Left colon (tissue), 2 donors: ENCODE data around the gene SUSD2. TPM values are rescaled to one million over a fixed set of nuclear protein-coding genes. Genes with fewer than 3 reads are reported as not detected.
A peak's percentile ranks its signal among the peaks of the same experiment; 100 is the strongest.
"Not testable (repeated sequence)": the region's sequence is repeated elsewhere in the genome, so short reads cannot be mapped to it uniquely, and the experiment has no call there.

Experiments
- ATAC-seq: fragments of 200-7000 bp; cut with Tn5 transposase; one replicate; pipeline ENCODE4 v1.9.1; 2020; ENCODE audit warnings: mild to moderate bottlenecking, moderate library complexity
- DNase-seq, 2 donors: peaks; one replicate each; pipeline ENCODE4 v3.0.0-alpha.2; 2020
- intact Hi-C, 2 donors: fragments of 100-400 bp; cut with DNase I in 1 of 2; cut with micrococcal nuclease in 1 of 2; formaldehyde crosslinking; loops; one replicate each; pipeline versions ENCODE4 v1.11.2 to v1.14.0; 2022; cut with DNase I, micrococcal nuclease
- long read RNA-seq: library from polyadenylated mRNA; unstranded; transcript quantifications from one replicate; pipeline ENCODE4 v2.0.0, GENCODE V29; 2021
- total RNA-seq, 2 donors: library from RNA; stranded (reverse); fragmentation: NEBNext Ultra II Directional; extraction: Animal tissue kit (Norgen Biotek cat#: 25700); gene quantifications; one replicate each; pipeline ENCODE4 v1.2.1, GENCODE V29; 2021
- donor health status: DM: no; HTN: no; CAD: no.
- donor health status: DM: yes; HTN: yes; CAD: no.

The SUSD2 gene, protein sequence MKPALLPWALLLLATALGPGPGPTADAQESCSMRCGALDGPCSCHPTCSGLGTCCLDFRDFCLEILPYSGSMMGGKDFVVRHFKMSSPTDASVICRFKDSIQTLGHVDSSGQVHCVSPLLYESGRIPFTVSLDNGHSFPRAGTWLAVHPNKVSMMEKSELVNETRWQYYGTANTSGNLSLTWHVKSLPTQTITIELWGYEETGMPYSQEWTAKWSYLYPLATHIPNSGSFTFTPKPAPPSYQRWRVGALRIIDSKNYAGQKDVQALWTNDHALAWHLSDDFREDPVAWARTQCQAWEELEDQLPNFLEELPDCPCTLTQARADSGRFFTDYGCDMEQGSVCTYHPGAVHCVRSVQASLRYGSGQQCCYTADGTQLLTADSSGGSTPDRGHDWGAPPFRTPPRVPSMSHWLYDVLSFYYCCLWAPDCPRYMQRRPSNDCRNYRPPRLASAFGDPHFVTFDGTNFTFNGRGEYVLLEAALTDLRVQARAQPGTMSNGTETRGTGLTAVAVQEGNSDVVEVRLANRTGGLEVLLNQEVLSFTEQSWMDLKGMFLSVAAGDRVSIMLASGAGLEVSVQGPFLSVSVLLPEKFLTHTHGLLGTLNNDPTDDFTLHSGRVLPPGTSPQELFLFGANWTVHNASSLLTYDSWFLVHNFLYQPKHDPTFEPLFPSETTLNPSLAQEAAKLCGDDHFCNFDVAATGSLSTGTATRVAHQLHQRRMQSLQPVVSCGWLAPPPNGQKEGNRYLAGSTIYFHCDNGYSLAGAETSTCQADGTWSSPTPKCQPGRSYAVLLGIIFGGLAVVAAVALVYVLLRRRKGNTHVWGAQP
- total RNA-seq: 1 to 10 TPM; 1.9 to 2.7 TPM
- long read RNA-seq, partial matches to known transcripts: 2 of 2 reads
- long read RNA-seq, other reads (novel, unspliced or antisense): 0 of 2 reads

DNA sequence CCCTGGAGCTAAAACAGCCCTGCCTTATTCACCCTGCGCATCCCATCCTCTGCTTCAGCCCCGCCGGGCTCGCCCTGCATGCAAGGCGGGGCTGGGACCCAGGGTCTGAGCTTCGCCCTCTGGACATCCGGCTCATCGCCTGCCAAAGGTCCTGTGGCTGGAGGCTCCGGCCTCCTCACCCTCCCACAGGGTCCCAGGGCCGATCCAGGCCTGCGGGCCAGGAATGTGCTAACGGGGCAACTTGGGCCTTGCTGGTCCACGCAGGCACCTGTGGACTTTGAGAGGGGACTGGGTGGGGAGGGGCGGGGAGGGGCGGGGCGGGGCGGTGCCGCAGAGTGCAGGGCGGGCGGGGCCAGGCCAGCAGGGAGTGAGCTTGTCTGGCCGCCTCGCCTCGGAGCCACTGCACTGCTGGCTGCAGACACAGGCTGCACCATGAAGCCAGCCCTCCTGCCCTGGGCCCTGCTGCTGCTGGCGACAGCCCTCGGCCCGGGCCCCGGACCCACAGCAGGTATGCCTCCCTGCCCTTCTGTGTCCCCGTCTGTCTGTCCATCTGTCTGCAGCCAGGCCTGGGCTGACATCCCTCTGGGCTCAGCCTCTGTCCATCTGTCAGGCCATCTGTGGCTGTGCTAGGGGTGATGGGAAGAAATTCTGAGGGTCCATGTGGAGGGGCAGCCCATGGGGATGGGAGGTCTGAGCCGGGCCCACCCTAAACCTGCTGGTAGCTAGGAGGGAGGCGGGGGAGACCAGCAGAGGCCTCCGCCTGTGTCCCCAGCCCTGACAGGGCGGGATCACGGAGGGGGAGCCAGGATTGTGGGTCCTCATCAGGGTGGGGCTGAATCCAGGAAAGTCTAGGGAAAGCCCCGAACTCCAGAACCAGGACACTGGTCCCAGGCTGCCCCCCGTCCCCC lies at the start of gene SUSD2:
TSS of gene SUSD2 (plus strand) at position 400 of the 908 bp plus-strand sequence. CDS start at position 433, 33 bp downstream.
- DNase-seq: peak in 1 of 2 donors; percentile 73
- intact Hi-C loops: no loop called here
- ATAC-seq: peak; percentile 85

DNA sequence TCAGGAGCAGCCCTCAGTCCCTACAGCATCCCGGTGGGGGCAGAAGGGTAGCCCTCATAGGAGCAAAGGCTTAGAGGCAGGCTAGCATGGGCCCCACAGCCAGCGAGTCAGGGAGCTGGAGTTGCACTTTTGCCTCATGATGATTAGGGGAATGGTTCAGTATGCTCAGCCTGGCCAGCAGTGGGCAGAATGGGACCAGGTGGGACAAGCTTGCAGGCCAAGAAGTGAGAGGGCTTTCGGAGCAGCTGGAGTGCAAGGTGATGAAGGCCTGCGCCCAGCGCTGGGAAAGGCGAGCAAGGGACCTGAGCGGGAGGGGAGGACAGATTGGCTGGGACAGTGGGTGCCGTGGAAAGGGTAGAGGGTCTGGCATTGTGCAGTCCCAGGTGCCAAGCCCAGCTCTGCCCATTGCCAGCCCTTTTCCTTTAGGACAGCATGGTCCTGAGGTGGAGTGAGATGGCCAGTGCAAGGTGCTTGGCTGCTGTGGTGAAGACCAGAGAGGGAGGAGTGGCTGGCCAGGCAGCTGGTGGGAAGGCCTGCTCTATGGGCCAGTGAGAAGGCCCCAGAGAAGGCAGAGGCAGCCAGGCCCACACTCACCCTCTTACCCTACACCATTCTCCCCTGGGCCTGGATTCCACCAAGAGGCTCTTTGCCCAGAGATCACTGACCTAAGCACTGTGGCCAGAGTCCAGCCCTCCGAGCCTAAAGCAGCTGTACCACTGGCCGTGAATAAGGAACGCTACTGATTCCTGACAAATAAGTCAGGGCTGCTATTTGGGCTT lies 47.9 kb upstream of the SUSD2 start:
- ATAC-seq (peak; percentile 39), DNase-seq (no peak)
- intact Hi-C loops: no loop called here

DNA sequence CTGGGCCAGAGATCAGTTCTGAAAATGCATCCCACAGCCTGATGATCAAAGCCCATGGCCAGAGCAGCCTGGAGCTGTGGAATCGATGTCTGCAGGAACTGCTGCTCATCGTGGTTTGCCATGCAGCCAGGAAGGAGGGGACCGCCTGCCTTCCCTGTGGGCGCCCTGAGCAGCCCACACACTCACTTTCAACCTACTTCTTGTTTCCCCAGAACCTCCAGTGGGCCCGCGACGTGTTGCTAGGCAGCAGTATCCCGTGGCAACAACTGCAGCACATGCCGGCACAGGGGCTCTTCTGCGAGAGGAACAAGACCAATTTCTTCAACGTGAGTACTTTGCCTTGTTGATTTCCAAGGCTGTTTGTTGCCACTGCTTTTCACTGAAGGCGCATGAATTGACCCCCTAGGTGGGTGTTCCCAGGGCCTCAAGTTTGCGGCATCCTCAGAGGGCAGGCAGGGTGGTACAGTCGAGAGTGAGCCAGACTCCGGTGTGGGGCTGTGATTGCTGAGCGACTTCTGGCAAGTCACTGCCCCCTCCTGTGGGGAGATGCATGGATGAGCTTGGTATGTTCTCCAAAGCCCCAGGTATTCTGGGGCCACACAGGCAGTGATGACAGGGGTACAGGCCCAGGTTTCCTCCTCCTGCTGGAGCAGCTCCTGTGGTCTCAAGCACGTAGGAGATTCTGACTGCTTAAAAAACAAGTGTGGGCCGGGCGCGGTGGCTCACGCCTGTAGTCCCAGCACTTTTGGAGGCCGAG lies 47.0 kb upstream of the SUSD2 start:
- intact Hi-C loops: no loop called here
- ATAC-seq: no peak
- peak in 1 of 2 donors; percentile 59 for DNase-seq

DNA sequence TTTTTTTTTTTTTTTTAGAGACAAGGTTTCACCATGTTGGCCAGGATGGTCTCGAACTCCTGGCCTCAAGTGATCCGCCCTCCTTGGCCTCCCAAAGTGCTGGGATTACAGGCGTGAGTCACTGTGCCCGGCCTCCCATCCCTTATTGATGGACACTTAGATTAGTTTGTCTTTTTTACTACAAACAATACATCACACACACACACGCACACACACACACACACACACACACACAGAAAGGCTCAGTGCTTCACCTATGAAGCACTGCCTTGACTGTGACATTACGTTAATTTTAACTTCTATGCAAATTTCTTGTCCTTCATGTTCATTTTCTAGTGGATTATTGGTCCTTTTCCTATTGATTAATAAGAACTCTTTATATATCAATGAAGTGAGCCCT lies 44.8 kb upstream of the SUSD2 start:
- intact Hi-C loops, ATAC-seq: not testable (repeated sequence)

DNA sequence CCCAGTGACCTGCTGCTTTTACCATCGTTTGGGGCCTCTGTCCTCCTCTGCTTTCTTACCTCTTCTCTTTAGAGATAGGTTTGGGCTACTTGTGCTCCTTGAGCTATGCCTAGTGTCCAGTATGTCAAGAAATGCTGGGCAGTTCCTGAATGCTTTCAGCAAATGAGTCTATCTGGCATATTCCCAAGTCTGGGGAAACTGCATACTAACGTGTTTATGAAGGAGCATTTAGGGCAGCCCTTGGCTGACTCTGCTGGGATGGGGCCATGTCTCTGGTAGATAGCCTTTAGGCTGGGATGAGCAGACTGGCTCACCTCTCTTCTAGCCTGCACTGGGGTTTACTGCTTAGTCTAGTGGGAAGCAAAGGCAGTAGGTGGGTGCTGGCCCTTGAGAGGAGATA lies 43.7 kb upstream of the SUSD2 start:
- DNase-seq (no peak), ATAC-seq (no peak)
- intact Hi-C loops: no loop called here

More for the DNA sequence above, 44.8 kb upstream of the SUSD2 start:
- not testable (repeated sequence) for DNase-seq

DNA sequence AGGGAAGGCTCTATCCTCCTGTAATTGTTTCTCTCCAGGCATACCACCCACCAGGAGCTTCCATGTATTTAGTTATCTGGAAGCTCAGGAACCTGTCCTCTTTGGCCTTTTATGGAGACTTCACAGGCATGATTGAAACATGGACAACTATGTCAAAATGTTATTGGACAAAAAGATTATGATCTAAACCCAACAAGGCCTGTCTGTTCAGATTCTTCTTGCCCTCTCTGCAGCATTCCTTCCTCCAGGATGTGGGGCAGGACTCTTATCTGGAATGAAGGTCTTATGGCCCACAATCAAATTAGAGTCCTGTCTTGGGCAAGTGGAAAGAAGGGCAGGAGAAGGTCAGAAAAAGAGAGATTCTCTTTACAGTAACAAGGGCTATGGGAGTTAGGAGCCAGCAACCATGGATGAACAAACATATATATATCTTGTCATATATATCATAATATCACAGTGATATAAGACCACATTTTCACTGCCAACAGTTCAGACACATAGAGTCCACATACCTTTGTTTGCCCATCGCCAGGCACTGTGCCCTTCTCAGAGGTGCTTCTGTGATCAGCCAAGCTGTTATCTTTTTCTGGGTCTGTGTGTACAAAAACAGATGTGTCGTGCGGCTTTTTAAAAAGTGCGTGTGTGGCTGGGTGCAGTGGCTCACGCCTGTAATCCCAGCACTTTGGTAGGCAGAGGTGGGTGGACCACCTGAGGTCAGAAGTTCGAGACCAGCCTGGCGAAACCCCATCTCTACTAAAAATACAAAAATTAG lies 42.5 kb upstream of the SUSD2 start:
- no peak for DNase-seq

DNA sequence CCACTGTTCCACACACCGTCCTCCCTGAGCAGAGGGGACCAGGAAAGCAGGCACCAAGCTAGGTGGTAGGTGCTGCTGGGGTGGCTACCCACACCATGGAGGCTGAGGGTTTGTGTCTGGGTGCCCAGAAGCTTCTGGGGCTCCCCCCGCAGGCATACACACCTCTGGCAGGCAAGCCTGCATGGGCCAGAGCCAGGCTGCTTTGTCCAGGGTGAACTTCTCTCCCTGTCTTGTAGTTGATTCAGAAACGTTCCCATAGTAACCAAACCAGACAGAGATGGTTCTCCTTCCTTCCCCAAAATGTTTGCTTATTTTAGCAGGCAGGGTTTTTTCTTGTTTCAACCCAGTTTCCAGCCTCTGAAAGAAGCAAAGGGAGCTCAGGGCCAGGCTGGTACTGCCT lies 40.9 kb upstream of the SUSD2 start:
- ATAC-seq (no peak), DNase-seq (no peak)
- intact Hi-C loops: no loop called here

More for the DNA sequence above, 42.5 kb upstream of the SUSD2 start:
- intact Hi-C loops: no loop called here
- no peak for ATAC-seq

DNA sequence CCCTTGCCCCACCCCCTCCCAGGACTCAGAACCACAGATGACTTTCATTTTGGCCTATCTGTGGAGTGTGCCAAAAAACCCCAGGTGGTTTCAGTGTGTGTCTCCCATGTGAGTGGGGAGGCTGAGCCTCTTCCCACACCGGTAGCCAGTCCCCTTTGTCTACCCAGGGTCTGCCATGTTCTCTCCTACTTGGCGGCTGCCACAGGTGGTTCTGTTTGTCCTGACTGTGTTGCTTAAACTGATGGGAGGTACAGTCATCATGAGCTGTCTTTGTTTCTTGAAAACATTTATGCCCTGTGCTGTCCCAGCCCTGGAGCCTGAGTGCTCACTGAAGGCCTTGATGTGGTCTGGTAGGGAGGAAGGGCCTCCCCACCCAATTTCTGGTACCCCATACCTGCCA lies 39.7 kb upstream of the SUSD2 start:
- ATAC-seq (no peak), DNase-seq (no peak)
- intact Hi-C loops: no loop called here

DNA sequence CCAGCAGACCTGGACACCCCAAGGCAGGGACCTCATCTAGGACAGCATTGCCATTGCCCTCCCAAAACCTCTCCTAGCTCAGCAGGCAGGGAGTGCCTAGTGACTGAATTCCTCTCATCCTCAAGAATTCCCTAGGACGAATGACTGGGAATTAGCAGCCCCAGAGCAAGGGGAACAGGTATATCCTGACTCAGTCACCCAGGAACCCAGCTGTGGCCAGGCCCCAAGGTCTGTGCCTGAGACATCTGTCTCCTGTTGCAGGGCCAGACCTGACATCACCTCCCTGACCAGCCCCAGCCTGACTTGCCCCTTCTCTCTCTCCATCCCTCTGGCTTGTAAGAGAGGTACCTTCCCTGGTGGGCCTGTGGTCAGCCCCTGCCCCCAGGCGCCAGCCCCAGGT lies 39.0 kb upstream of the SUSD2 start:
- no peak for DNase-seq
- ATAC-seq: no peak
- intact Hi-C loops: no loop called here

DNA sequence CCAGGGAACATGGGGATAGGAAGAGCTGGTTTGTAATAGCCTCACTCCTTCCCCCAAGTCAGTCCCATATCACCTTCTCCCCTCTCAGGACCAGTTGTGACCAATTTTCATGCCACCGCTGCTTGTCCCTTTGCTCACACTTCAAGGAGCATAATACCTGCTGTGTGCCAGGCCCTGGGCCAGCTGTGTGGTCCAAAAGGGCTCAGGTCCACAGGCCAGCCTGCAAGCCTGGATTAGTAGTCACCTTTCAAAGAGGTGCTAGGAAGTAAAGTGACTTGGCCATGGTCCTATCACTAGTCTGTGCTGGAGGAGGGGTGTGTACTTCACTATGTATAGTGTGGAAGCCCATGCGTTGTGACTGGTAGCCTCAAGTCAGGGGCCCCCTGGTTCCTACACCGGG lies 38.5 kb upstream of the SUSD2 start:
- intact Hi-C loops: no loop called here
- ATAC-seq (no peak), DNase-seq (no peak)

DNA sequence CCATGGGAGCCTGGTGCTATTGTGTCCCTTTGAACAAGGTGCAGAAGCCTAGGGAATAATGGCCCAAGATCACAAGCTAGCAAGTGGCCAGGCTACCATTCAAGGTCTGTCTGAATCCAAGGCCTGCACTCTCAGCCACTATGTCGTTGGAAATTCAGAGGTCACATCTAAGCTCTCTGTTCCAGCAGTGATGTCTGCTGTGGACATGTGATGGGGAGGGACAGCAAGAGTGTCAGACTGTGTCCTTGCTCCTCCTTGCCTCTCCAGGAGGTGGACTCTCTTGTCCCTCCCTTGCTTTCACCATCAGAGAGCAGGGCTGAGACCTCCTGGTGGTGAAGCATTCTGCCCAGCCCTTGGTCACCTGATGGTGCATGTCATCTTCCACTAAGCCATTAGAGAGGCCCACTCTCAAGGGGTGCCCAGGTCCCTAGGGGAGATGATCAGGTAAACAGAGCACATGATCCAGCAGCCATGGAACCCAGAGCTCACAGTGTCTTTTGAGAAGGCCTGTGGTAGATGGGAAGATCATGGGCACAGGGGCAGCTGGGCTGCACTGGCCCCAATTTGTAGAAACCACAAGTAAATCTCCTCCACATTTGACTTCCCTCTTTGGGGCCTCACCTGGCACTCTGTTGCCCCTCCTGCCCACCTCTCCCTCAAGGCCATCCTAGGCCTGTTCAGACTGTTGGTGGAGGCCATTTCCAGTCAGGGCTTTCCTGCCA lies 37.1 kb upstream of the SUSD2 start:
- DNase-seq: no peak
- intact Hi-C loops: no loop called here
- no peak for ATAC-seq

DNA sequence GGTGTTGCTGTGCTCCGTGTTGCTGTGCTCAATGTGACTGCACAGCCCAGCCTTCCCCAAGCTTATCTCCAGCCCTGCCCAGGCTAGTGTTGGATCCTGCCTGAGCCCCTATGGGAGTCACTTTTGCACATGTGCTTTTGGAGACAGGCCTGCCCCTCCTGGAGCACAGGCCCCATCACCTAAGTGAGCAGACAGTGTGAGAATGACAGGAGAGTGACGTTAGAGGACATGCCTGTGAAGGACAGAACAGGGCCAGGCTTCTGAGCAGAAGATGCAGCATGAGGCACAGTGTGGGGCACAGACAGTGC lies 36.6 kb upstream of the SUSD2 start:
- ATAC-seq: no peak
- intact Hi-C loops: no loop called here
- DNase-seq: no peak

DNA sequence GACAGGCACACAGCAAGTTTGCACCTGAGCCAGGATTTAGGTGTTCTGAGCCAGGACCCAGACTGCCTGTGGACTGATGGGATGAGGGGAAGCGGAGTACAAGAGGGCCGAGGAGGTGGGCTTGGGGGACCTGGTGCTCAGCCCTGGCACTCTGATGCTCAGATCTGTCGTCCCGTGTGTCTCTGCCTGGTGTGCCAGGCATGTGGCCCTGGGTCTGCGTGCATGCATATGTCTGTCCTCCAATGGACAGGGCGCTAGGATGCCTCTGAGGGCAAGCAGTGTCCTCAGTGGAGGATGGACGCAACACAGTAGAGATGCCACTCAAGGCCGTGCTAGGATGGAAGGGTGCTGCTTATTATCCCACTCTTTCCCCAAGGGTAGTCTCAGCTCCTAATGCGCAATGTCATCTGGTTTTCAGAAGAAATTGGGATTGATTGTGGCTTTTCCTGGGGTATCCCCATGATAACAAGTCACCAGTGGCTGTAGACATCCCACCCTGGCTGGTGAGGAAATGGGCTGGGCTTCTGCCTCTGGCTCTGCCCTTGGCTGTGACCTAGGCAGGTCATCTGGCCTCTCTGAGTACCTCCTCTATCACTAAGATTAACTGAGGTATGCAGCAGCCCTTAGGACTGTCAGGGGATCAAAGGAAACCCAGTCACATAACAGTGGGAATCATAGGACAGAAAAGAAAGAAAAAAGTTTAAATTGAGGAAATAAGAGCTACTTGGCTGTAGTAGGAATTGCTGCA lies 35.7 kb upstream of the SUSD2 start:
- ATAC-seq (peak; percentile 13), DNase-seq (no peak)
- intact Hi-C loops: no loop called here

DNA sequence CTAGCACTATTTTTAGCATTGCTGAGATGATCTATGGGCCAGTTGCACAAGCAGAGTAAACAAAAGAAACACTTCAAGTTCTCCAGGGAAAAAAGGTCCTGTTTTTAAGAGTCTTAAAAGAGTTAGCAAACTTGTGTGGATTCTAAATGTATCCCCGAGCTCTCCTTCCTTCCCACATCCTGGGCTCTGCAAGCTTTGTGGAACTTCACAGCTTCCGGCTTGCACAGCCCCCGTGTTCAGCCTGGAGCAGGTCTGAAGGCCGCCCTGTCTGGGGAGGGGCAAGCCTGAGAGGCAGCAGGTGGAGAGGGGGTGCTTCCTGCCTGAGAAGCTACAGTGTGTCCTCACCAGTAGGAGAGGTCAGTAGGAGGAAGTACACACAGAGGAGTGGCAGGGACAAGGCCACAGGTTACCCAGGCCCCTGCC lies 35.1 kb upstream of the SUSD2 start:
- intact Hi-C loops: no loop called here
- DNase-seq (peak; percentile 82 to 91), ATAC-seq (peak; percentile 88)

DNA sequence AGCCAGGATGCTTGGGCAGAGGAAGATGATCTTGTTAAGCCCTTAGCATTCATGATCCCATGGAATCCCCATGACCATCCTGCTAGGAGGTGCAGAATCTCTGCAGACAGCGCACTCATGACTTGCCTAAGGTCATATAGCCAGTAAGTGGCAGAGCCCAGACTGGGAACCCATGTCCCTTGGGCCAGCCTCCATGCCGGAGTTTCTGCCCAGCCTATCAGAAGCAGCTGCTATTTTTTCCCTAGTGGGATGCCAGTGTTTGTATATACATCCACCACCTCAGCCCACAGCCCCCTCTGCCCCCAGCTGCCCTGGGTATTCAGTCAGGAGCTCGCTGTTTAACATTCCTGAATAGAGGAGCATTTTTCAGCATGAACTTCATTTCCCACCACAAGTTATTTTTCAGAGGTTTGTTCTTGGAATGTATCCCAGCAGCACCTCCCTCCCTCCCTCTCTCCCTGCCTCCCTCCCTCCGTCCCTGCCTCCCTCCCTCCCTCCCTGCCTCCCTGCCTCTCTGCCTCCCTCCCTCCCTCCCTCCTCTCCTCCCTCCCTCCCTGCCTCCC lies 34.4 kb upstream of the SUSD2 start:
- intact Hi-C loops: no loop called here
- DNase-seq: peak in 1 of 2 donors; percentile 57
- ATAC-seq: peak; percentile 42
